Limb (tissue), 2 donors: ENCODE results near the gene BCL6B.

ENCODE experiments used
- DNase-seq, 2 donors: peaks; one replicate each; pipeline ENCODE4 v3.0.0-alpha.2; 2016; ENCODE audit errors: extremely low spot score in 2 of 2

BCL6B gene

DNA sequence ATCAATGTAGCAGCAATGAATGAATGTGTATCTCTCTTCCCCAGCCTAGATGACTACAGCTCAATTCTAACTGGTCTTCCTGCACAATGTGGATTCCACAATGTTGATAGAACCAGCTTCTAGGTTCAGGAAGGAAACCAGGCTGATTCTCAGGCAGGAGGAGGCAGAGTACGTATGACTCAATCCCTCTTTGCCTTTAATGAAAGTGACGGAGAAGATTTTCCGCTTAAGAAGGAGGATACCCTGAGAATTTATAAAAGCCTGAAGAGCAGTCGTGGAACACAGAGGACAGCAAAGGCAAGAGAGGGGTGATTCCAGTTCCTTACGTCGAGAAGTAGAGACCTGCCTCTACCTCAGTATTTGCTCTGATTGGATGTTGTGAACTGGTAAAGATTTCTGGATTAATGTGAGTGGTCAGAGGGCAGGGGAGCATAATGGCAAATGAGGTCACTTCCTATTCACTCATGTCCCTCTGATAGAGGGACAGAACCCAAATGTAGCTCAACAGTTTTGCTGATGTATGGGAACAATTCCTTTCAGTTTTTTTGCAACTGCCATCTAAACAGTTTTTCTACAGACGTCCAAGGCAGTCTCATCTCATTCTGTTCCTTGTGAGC lies 36.1 kb downstream of the BCL6B start:
- DNase-seq = no peak

DNA sequence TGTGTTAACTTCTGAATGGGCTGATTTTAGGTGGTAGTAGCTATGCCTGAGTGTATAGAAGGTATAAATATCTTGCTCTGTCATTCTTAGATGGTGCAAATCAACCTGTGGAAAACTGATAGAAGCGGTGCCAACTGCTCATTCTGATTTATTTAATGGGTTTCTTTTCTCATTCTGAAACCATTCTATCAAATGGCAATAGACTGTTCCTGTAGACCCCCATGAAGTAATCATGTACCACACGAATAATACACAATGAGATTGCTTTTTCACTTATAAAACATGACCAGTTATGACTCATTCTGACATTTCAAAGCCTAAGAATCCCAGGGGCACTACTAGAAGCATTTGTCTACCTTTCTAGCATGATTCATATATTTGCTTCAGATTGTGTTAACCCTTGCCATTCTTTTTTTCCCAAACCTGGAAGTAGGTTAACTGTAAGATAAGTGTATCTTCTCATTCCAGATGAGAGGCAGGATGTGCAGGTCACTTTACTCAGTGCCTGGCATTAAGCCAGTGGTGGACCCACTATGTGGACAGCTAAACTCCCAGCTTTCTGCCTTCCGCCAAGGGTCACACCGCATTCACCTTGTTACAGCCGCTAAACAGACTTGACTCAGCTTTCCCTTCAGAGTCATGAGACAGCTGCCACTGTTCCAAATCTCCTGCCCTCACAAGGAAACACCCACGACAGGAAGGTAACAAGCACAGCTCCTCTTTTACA lies 37.5 kb downstream of the BCL6B start:
- no peak for DNase-seq

DNA sequence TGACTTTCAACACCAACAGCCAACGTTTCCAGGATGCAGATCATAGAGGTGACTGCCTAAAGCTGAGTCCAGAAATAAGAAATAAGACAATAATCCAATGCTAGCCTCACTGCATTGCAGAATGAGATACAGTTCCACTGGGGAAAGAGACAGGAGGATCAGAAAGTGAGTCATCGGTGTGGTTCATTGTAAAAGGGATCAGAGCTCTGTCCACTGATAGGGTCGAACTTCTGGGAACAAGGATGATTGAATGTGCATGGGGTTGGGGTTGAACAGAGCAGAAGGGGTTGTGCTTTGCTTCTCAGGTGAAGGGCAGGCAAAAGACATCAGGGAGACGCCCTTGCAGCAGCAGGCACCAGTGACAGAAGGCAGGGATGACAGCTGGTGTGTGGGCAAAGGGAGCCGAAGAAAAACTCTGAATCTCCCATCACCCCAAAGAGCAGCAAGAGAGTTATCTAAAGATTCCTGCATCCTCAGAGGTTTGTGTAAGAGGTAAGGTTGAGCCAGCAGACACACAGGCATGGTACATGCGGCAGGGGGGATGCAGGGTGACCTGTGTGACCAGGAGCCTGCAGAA lies 40.8 kb downstream of the BCL6B start:
- no peak for DNase-seq

DNA sequence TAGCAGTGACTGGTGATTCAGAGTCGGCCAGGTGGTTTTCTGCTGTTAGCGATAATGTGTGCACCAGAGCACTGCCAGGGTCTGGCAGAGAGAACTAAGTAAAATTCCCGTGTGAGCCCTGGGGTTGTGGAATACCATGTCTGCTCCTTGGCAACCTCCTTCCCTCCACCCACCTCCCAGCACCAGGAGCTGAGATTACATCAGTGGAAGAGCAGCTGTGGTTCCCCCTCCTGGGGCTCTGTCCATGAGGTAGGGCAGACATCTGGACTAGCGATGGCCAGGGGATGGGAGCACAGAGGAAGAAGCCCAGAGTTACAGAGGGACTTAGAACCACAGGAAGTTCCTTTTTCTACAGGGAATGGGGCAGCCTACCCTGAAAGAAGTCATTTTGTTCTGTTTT lies 41.4 kb downstream of the BCL6B start:
- peak; percentile 6 to 38 for DNase-seq

DNA sequence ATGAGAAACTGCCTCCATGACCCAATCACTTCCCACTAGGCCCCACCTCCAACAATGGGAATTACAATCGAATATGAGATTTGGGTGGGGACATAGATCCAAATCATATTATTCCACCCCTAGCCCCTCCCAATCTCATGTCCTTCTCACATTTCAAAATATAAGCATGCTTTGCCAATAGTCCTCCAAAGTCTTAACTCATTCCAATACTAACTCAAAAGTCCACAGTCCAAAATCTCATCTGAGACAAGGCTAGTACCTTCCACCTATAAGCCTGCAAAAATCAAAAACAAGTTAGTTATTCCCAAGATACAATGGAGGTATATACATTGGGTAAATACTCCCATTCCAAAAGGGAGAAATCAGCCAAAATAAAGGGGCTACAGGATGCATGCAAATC lies 44.3 kb downstream of the BCL6B start:
- DNase-seq = no peak

DNA sequence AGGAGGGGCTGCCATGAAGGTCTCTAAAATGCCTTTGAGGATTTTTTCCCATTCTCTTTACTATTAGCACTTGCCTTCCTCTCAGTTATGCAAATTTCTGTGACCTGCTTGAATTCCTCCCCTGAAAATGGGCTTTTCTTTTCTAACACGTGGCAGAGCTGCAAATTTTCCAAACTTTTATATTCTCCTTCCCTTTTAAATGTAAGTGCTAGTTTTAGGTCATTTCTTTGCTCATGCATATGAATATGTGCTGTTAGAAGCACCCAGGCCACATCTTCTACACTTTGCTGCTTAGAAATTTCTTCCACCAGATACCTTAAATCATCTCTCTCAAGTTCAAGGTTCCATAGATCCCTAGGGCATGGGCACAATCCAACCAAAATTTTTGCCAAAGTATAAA lies 45.4 kb downstream of the BCL6B start:
- DNase-seq = no peak

DNA sequence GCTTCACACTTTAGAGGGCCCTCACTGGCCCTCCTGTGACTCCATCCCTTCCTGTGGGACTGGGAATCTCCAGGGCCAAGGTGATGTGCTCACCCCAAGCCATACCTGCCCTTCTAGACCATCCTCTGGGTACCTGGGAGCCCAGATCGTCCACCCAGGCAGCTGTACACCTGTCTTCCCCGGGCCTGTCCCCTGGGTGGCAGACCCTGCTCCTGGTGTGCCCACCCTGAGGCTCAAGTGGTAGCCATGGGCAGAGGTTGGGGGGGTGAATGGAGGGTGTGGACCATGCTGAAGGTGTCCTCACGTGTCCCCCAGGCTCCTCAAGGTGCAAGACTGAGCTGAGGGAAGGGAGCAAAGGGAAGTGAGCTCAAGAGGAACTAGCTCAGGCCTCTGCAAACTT lies 47.9 kb downstream of the BCL6B start:
- no peak for DNase-seq

DNA sequence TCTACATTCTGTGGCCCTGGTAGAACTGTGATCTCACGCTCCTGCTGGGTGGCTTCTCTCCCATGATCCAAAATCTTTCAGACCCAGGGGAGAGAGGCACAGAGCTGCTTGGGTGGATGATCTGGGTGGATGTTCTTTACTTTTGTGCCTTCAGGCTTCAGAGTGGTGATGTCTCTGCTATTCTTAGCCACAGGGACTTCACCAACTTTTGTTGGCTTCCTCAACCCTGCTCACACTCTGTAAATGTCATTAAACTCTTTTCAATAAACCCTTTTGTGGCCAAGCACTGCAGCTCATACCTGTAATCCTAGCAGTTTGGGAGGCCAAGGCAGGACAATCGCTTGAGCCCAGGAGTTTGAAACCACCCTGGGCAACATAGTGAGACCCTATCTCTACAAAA lies 49.6 kb downstream of the BCL6B start:
- no peak for DNase-seq

DNA sequence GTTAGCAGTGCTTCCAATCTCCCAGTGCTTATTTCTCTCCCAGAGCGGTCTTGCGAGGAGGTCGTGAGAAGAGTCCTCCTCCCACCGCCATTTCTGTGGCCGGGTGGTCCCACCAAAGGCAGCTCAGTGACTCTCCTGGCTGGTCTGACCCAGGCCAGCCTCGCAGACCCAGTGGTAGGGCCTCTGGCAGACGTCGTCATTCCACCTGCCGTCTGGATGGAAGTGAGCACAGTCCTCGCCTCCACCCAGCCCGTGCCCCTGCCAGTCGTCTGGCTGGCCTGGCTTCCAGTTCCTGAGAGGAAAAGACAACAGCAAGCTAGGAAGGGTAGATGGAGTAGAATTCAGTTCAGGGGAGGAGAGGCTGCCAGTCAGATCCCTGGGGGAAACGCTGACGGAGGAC lies 52.1 kb downstream of the BCL6B start:
- no peak for DNase-seq

DNA sequence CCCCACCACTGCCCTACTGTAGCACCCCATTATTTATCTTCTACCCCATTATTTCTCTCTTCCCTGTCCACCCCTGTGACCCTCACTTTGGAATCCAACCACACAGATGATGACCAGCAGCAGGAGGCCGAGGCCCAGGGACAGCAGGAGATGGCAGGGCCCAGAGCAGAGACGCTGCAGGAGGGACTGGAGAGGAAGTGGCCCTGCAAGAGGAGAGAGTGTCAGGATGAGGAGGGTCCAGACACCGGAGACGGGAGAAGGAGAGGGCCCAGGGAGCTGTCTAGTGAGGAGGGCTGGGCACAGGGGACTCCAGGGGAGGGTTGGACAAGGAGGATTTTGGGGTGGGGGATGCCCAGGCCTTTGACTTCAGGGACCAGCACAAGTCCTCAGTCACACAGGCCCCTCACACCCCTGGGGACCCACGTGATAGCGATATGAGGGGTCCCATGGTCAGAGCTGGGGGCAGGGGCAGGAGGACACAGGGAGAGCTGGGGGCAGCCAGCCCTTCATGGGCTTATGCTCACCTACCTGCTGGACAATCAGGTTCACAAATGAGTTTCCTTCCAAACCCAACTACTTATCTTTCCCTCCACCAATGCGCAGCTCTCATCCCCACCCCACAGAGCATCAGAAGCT lies 55.2 kb downstream of the BCL6B start:
- no peak for DNase-seq

DNA sequence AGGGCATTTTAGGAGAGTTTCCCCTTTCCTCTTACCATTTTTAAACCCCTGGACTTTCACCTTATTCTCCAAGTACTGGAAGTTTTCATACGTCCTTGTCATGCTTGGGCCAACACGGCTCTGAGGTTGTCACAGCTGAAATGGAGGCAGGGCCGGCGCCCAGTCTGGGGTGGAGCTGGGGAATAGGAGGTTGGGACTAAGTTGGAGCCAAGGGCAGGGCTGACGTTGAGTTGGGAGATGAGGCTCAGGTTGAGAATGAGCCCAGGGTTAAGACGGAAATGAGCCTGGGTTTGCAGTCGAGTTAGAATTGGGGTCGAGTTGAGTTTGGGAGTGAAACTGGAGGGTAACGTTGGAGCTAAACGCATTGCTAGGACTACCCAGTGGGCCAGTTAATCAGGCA lies 55.9 kb downstream of the BCL6B start:
- no peak for DNase-seq
